GM23338 (cell line): Measurements from ENCODE around the gene PRR35. TPM values are rescaled to one million over a fixed set of nuclear protein-coding genes. Genes with fewer than 3 reads are reported as not detected.

ENCODE experiments used
- ATAC-seq: fragments of 200-7000 bp; cut with Tn5 transposase; 3 replicates; pipeline ENCODE4 v1.9.1; 2020
- DNase-seq: peaks from one replicate; pipeline ENCODE4 v3.0.0-alpha.2; 2015; ENCODE audit warnings: low spot score
- H2AFZ ChIP-seq: fragments of 200-600 bp; sonication (generic); 2 replicates; pipeline ENCODE4 v1.8.0; 2016; ENCODE audit warnings: antibody characterized with exemption, mild to moderate bottlenecking, moderate library complexity
- H3F3A ChIP-seq: fragments of 200-600 bp; sonication (generic); replicated peaks from 2 replicates; pipeline ENCODE4 v1.8.0; 2017; ENCODE audit warnings: antibody characterized with exemption, mixed run types, low read depth
- H3K27ac ChIP-seq: fragments of 200-600 bp; sonication (generic); 2 replicates; pipeline ENCODE4 v1.6.1; 2016; ENCODE audit warnings: low read depth
- H3K27me3 ChIP-seq: fragments of 200-600 bp; sonication (generic); 2 replicates; pipeline ENCODE4 v1.8.0; 2016; ENCODE audit warnings: mild to moderate bottlenecking, mixed run types, moderate library complexity; ENCODE audit not compliant: insufficient read depth
- H3K36me3 ChIP-seq: fragments of 200-600 bp; sonication (generic); 2 replicates; pipeline ENCODE4 v1.8.0; 2016; ENCODE audit warnings: mild to moderate bottlenecking; ENCODE audit not compliant: insufficient read depth
- H3K4me1 ChIP-seq: fragments of 200-600 bp; sonication (generic); 2 replicates; pipeline ENCODE4 v1.8.0; 2016; ENCODE audit warnings: mild to moderate bottlenecking, moderate library complexity; ENCODE audit not compliant: insufficient read depth
- H3K4me2 ChIP-seq: fragments of 200-600 bp; sonication (generic); 2 replicates; pipeline ENCODE4 v1.7.1; 2017; ENCODE audit warnings: mixed run types
- H3K4me3 ChIP-seq: fragments of 200-600 bp; sonication (generic); 2 replicates; pipeline ENCODE4 v1.6.1; 2016; ENCODE audit warnings: mixed run types
- H3K79me2 ChIP-seq: fragments of 200-600 bp; sonication (generic); replicated peaks from 2 replicates; pipeline ENCODE4 v1.8.0; 2017; ENCODE audit warnings: mild to moderate bottlenecking; ENCODE audit not compliant: insufficient read depth
- H3K9me2 ChIP-seq: fragments of 200-600 bp; sonication (generic); 2 replicates; pipeline ENCODE4 v1.8.0; 2017; ENCODE audit not compliant: insufficient read depth
- H4K20me1 ChIP-seq: fragments of 200-600 bp; sonication (generic); replicated peaks from 2 replicates; pipeline ENCODE4 v1.8.0; 2017; ENCODE audit warnings: mild to moderate bottlenecking; ENCODE audit not compliant: insufficient read depth
- H3K27ac Mint-ChIP-seq: 2 replicates; pipeline ENCODE4 v1.8.0; 2020; ENCODE audit warnings: inconsistent platforms, mild to moderate bottlenecking, moderate library complexity, mixed read lengths
- H3K27me3 Mint-ChIP-seq: 3 replicates; pipeline ENCODE4 v1.8.0; 2022; ENCODE audit warnings: low read depth, mild to moderate bottlenecking, moderate library complexity, mixed read lengths, inconsistent platforms; ENCODE audit not compliant: insufficient read depth, poor library complexity
- H3K36me3 Mint-ChIP-seq: 3 replicates; pipeline ENCODE4 v1.8.0; 2021; ENCODE audit warnings: low read depth, mild to moderate bottlenecking, inconsistent platforms, moderate library complexity, mixed read lengths
- H3K4me1 Mint-ChIP-seq: 3 replicates; pipeline ENCODE4 v1.8.0; 2020; ENCODE audit warnings: mild to moderate bottlenecking, inconsistent platforms, mixed read lengths
- H3K4me3 Mint-ChIP-seq: 3 replicates; pipeline ENCODE4 v1.8.0; 2021; ENCODE audit warnings: moderate library complexity, mild to moderate bottlenecking, inconsistent platforms, mixed read lengths
- H3K9me3 Mint-ChIP-seq: 3 replicates; pipeline ENCODE4 v1.8.0; 2020; ENCODE audit warnings: moderate library complexity, mild to moderate bottlenecking, inconsistent platforms, mixed read lengths
- CREB1 ChIP-seq: fragments of 250-450 bp; sonication (Bioruptor Pico); IDR thresholded peaks from 2 replicates; pipeline ENCODE4 v1.5.0; 2020; ENCODE audit warnings: low read depth, mild to moderate bottlenecking, moderate library complexity
- CTCF ChIP-seq, 2 experiments: fragments of 200-600 bp in 1 of 2; sonication (generic) in 1 of 2; conservative IDR thresholded peaks; 2 replicates each; pipeline versions ENCODE4 v1.5.1 to v1.6.1; 2016 to 2017; ENCODE audit warnings: antibody characterized with exemption in 2 of 2, low read depth in 2 of 2, mild to moderate bottlenecking in 2 of 2, moderate library complexity in 1 of 2
- EZH2 ChIP-seq: fragments of 200-600 bp; sonication (generic); IDR thresholded peaks from one replicate; pipeline ENCODE4 v1.8.0; 2017; ENCODE audit warnings: antibody characterized with exemption, mild to moderate bottlenecking, low read depth; ENCODE audit not compliant: unreplicated experiment
- EZH2phosphoT487 ChIP-seq: fragments of 200-600 bp; sonication (generic); IDR thresholded peaks from one replicate; pipeline ENCODE4 v1.8.1; 2018; ENCODE audit warnings: antibody characterized with exemption; ENCODE audit not compliant: unreplicated experiment
- JUNB ChIP-seq: IDR thresholded peaks from one replicate; pipeline ENCODE4 v1.6.1; 2016; ENCODE audit warnings: antibody characterized with exemption; ENCODE audit not compliant: unreplicated experiment
- NANOG ChIP-seq: IDR thresholded peaks from 2 replicates; pipeline ENCODE4 v1.6.1; 2016; ENCODE audit warnings: antibody characterized with exemption, borderline replicate concordance
- POLR2AphosphoS5 ChIP-seq: IDR thresholded peaks from 2 replicates; pipeline ENCODE4 v1.6.1; 2016; ENCODE audit warnings: antibody characterized with exemption, low read depth
- REST ChIP-seq: IDR thresholded peaks from one replicate; pipeline ENCODE4 v1.6.1; 2018; ENCODE audit warnings: antibody characterized with exemption; ENCODE audit not compliant: unreplicated experiment
- STAT1 ChIP-seq: IDR thresholded peaks from one replicate; pipeline ENCODE4 v1.6.1; 2016; ENCODE audit warnings: antibody characterized with exemption; ENCODE audit not compliant: unreplicated experiment
- ZNF114 ChIP-seq: fragments of 250-450 bp; sonication (Bioruptor Pico); IDR thresholded peaks from 2 replicates; pipeline ENCODE4 v1.5.0; 2020; ENCODE audit warnings: mild to moderate bottlenecking, moderate library complexity
- ZNF331 ChIP-seq: fragments of 250-450 bp; sonication (Bioruptor Pico); IDR thresholded peaks from 2 replicates; pipeline ENCODE4 v1.5.0; 2020; ENCODE audit warnings: low read depth, mild to moderate bottlenecking, moderate library complexity
- polyA plus RNA-seq: library from polyadenylated mRNA; unstranded; fragments of >200 nt; fragmentation: Nextera tagmentation; extraction: Ambion mirVana; gene quantifications from 2 replicates; pipeline ENCODE4 v1.2.1, GENCODE V29; 2016
- total RNA-seq: library from RNA; depleted of rRNA; stranded (reverse); fragments of >200 nt; shearing (Covaris generic); gene quantifications from 2 replicates; pipeline ENCODE4 v1.2.3, GENCODE V29; 2014
- TF ChIP-seq, protein P1 (sequence below): fragments of 250-450 bp; sonication (Bioruptor Pico); IDR thresholded peaks from 2 replicates; pipeline ENCODE4 v1.5.0; 2020; ENCODE audit warnings: mild to moderate bottlenecking, moderate library complexity
- TF ChIP-seq, protein P2 (sequence below): IDR thresholded peaks from 2 replicates; pipeline ENCODE4 v1.6.1; 2016; ENCODE audit warnings: antibody characterized with exemption

PRR35 gene
- total and polyA plus RNA-seq, 2 experiments from 2014 or later: 0.32 to 1.4 TPM

GRCh38 chr16:533391-534123 lies 26.6 kb upstream of the PRR35 start:
- DNase-seq: peak; percentile 71
- Histone ChIP-seq H2AFZ (no peak overlapping the region), H3K36me3 (no peaks in the 10 kb centered on the region), H3K27ac (peak overlapping the region; percentile 63; the same call in 1 of the 2 replicates), H3F3A (0 out of 2 replicates have a peak, but pooled peaks cover 4% of the 10 kb centered on the region), H4K20me1 (peaks cover 38% of the 10 kb centered on the region), H3K4me3 (no peak overlapping the region), H3K4me1 (no peaks in the 10 kb centered on the region; the same call in 1 of the 2 replicates), H3K9me2 (no peaks in the 10 kb centered on the region), H3K79me2 (peaks cover 74% of the 10 kb centered on the region), H3K4me2 (no peak overlapping the region), H3K27me3 (no peaks in the 10 kb centered on the region)
- peaks cover 6% of the 10 kb centered on the region for H3K36me3 Mint-ChIP-seq
- no peak overlapping the region for H3K27ac Mint-ChIP-seq
- TF ChIP-seq POLR2AphosphoS5 (no peak), CREB1 (CRISPR knock-in tag) (no peak), JUNB (no peak), NANOG (no peak), REST (no peak), ZNF114 (CRISPR knock-in tag) (no peak), EZH2phosphoT487 (no peak), STAT1 (no peak), CTCF (conservative IDR thresholded peaks at IDR 0.05; ENCODE audit: low read depth in 2 of 2) (no peak), EZH2 (no peak), ZNF331 (CRISPR knock-in tag) (no peak)
- TF ChIP-seq, protein P1, sequence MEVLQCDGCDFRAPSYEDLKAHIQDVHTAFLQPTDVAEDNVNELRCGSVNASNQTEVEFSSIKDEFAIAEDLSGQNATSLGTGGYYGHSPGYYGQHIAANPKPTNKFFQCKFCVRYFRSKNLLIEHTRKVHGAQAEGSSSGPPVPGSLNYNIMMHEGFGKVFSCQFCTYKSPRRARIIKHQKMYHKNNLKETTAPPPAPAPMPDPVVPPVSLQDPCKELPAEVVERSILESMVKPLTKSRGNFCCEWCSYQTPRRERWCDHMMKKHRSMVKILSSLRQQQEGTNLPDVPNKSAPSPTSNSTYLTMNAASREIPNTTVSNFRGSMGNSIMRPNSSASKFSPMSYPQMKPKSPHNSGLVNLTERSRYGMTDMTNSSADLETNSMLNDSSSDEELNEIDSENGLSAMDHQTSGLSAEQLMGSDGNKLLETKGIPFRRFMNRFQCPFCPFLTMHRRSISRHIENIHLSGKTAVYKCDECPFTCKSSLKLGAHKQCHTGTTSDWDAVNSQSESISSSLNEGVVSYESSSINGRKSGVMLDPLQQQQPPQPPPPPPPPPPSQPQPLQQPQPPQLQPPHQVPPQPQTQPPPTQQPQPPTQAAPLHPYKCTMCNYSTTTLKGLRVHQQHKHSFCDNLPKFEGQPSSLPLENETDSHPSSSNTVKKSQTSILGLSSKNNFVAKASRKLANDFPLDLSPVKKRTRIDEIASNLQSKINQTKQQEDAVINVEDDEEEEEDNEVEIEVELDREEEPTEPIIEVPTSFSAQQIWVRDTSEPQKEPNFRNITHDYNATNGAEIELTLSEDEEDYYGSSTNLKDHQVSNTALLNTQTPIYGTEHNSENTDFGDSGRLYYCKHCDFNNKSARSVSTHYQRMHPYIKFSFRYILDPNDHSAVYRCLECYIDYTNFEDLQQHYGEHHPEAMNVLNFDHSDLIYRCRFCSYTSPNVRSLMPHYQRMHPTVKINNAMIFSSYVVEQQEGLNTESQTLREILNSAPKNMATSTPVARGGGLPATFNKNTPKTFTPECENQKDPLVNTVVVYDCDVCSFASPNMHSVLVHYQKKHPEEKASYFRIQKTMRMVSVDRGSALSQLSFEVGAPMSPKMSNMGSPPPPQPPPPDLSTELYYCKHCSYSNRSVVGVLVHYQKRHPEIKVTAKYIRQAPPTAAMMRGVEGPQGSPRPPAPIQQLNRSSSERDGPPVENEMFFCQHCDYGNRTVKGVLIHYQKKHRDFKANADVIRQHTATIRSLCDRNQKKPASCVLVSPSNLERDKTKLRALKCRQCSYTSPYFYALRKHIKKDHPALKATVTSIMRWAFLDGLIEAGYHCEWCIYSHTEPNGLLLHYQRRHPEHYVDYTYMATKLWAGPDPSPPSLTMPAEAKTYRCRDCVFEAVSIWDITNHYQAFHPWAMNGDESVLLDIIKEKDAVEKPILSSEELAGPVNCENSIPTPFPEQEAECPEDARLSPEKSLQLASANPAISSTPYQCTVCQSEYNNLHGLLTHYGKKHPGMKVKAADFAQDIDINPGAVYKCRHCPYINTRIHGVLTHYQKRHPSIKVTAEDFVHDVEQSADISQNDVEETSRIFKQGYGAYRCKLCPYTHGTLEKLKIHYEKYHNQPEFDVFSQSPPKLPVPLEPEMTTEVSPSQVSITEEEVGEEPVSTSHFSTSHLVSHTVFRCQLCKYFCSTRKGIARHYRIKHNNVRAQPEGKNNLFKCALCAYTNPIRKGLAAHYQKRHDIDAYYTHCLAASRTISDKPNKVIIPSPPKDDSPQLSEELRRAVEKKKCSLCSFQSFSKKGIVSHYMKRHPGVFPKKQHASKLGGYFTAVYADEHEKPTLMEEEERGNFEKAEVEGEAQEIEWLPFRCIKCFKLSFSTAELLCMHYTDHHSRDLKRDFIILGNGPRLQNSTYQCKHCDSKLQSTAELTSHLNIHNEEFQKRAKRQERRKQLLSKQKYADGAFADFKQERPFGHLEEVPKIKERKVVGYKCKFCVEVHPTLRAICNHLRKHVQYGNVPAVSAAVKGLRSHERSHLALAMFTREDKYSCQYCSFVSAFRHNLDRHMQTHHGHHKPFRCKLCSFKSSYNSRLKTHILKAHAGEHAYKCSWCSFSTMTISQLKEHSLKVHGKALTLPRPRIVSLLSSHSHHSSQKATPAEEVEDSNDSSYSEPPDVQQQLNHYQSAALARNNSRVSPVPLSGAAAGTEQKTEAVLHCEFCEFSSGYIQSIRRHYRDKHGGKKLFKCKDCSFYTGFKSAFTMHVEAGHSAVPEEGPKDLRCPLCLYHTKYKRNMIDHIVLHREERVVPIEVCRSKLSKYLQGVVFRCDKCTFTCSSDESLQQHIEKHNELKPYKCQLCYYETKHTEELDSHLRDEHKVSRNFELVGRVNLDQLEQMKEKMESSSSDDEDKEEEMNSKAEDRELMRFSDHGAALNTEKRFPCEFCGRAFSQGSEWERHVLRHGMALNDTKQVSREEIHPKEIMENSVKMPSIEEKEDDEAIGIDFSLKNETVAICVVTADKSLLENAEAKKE (CRISPR knock-in tag): no peak
- TF ChIP-seq, protein P2, sequence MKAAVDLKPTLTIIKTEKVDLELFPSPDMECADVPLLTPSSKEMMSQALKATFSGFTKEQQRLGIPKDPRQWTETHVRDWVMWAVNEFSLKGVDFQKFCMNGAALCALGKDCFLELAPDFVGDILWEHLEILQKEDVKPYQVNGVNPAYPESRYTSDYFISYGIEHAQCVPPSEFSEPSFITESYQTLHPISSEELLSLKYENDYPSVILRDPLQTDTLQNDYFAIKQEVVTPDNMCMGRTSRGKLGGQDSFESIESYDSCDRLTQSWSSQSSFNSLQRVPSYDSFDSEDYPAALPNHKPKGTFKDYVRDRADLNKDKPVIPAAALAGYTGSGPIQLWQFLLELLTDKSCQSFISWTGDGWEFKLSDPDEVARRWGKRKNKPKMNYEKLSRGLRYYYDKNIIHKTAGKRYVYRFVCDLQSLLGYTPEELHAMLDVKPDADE: no peak
- no peak overlapping the region for H3K4me3 Mint-ChIP-seq
- no peaks in the 10 kb centered on the region for H3K9me3 Mint-ChIP-seq
- H3K4me1 Mint-ChIP-seq: peaks cover 10% of the 10 kb centered on the region; the same call in 1 of the 3 replicates
- H3K27me3 Mint-ChIP-seq: no peaks in the 10 kb centered on the region
- peak; percentile 69 for ATAC-seq
